ENCODE measurements around the gene PTPN7. TPM values are rescaled to one million over a fixed set of nuclear protein-coding genes. Genes with fewer than 3 reads are reported as not detected.
"Not testable (repeated sequence)": the region's sequence is repeated elsewhere in the genome, so short reads cannot be mapped to it uniquely, and the experiment has no call there.

PTPN7 gene
- total RNA-seq, 2 donors from 2014 or later: 1.8 to 4.7 TPM

DNA sequence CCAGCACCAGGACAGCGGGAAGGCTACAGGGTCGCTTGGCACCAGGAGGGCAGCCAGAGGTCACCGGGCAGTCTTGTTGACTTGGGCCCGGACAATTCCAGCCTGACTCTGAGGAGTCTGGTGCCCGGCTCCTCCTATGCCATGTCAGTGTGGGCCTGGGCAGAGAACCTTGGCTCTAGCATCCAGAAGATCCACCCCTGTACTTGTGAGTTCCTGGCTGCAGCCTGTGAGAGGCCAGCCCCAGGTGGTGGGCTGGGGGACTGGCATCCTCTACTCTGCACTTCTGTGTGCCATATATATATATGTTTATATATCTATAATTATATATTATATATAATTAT, 11.6 kb upstream of the PTPN7 start:
- intact Hi-C loops (cut with DNase I, micrococcal nuclease): no loop called here
- no peak for DNase-seq
- ATAC-seq: no peak

DNA sequence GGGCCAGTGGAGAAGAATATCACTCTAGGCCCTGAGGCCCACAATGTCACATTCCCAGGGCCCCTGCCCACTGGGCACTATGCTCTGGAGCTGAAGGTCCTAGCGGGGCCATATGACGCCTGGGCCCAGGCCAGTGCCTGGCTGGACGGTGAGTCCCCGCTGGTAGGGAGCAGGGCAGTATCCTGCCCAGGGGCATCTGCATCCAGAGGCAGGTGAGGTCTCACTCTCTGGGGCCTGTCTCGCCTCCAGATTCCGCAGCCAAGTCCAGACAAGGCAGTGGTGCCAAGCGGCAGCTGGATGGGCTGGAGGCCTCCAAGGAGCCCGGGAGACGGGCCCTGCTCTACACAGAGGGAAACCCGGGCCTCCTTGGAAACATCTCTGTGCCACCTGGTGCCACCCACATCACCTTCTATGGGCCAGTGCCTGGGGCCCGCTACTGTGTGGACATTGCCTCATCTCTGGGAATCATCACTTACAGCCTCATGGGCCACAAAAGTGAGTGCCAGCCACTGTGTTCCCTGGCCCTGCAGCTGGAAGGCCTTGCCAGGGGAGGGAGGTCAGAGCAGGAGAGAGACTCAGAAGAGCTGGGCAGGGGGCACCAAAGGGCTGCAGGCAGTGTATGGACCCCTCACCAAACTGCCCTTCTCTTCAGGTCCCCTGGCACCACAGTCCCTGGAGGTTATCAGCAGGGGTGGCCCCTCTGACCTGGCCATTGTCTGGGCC, 11.1 kb upstream of the PTPN7 start:
- ATAC-seq (no peak), DNase-seq (no peak)
- intact Hi-C loops (cut with DNase I, micrococcal nuclease): no loop called here

DNA sequence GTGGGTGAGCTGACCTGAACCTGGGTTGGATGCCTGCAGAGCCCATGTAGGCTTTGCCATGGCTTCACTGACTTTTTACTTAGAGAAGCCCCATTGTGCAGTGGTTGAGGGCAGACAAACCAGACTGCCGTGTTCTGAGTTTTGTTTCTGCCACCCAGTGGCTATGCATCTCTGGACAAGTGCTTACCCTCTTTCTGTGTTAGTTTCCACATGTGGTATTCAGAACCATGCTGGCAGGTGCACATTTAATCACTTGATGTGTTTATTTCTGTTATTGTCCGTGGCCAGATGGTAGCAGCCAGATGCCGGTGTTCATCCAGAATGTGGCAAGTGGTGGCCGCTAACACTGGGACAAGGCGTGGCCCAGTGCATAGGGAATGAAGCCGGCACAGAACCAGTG, 10.3 kb upstream of the PTPN7 start:
- no peak for DNase-seq
- no peak for ATAC-seq
- intact Hi-C loops (cut with DNase I, micrococcal nuclease): no loop called here

DNA sequence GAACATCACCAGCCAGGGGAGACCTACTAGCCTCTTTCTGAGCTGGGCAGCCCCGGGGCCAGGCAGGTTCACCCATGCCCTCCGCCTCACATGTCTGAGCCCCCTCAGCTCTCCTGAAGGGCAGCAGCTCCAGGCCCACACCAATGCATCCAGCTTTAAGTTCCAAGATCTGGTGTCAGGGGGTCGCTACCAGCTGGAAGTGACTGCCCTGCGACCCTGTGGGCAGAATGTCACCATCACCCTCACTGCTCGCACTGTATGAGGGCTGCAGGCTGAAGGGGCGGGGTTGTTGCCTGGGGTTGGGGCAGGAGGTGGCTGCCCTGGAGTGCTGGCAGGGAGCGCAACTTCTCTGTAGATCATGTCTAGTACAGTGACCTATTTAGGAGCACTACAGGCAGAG, 8.5 kb upstream of the PTPN7 start:
- ATAC-seq (no peak), DNase-seq (no peak)
- intact Hi-C loops (cut with DNase I, micrococcal nuclease): no loop called here

DNA sequence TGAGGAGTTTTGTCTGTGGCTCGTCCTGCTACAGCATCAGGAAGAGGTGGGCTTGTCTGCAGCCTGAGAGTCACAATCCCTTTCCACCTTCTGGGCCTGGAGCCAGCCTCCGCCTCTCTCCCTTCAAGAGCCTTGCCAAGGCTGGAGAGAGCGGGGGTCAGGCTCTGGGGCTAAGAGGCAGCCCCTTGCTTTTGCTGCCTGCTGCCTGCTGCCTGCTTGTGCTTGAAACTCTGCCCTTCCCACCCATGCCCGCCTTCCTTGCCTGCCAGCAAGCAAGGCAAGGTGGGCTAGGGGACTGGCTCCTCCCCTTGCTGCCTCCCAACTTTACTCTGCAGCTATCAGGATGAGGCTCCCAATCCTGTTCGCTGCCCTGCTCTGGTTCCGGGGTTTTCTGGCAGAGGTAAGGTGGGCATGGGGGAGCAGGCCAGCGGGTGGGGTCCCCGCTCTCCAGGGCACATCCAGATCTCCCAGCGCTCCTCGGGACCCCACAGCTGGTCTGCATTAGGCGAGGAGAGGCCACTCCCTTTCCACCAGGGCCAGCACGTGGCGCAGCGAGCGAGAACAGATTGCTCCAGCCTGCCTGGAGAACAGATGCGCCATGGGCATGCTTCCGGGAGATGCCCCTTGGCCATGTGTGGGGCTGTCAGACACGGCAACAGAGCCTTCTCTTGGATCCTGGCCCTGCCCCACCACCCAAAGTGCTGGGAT, 7.5 kb upstream of the PTPN7 start:
- peak; percentile 60 for ATAC-seq
- intact Hi-C loops (cut with DNase I, micrococcal nuclease): no loop called here
- DNase-seq: no peak

DNA sequence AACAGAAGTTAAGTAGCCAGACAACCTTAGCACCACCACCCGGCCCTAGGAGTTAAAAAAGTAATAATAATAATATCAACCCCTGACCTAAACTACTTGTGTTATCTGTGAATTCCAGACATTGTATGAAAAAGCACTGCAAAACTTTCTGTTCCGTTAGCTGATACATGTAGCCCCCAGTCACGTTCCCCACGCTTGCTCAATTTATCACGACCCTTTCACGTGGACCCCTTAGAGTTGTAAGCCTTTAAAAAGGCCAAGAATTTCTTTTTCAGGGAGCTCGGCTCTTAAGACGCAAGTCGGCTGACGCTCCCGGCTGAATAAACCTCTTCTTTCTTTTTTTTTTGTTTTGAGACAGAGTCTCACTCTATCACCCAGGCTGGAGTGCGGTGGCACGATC, 6.7 kb upstream of the PTPN7 start:
- DNase-seq; intact Hi-C loops (cut with DNase I, micrococcal nuclease); ATAC-seq: not testable (repeated sequence)

DNA sequence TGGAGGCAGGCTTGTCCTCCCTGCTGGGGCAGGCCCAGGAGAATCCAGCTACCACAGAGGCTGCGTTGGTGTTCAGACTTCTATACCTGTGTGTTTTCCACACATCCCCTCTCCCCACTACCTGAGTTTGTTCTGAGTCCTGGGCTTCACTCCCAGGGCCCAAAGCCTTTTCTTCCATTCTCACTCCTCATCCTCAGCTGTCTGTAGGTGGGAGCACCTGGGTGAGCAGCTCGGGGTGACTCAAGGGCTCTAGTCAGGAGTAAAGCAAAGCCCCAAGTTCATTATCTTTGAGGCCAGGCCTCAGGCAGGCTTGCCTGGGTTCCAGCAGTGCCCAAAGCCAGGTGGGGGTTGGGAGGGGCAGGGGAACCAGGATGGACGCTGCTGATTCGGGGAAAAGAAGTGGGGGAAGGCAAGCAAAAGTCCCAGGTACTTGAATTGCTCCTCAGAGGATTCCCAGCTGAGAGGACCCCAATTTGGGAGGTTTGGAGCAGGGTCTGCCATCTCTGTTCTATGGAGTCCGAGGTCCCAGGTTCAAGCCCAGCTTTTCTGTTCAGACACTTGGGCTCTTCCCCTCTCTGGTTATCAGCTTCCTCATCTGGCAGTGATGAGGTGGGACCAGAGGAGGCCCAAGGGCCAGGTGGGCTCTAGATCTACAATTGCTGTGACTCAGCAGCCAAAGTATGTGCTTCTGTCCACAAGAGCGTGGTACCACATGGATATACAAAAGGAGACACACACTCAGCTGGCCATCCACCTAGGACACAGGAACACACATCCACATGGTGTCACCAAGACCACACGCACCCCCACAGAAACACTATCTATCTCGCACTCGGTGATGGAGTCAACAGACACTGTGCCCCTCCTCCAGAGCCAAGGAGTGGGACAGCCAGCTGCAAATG, 5.8 kb upstream of the PTPN7 start:
- intact Hi-C loops (cut with DNase I, micrococcal nuclease): no loop called here
- DNase-seq (no peak), ATAC-seq (no peak)

DNA sequence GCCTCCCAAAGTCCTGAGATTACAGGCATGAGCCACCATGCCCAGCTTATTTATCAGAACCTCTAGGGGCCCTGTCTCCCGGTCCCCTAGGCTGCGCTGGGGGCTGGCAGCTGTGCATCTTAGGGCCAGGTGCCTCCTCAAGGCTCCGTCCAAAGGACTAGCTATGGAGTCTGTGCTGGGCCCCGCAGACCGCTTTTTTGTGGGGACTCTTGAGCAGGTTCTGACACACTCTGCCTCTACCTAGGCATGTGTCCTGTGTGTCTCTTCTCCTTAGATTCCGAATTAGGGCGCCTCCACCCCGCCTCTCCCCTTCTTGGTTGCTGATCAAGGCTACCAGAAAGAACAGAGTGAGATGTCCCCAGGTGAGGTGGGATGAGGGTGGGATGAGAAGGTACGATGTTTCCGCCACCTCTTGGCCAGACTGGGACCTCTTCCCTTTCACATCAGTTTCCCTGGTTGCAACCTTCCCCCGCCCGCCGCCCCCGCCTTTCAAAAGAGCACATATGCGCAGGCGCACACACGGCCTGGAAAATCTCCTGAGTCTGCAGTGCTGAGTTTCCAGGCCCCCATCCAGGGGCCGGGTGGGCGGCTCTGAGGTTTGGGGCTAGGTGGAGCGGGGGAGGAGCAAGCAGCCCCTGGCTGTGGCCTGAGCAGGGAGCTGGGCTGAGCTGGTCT, 5.0 kb upstream of the PTPN7 start:
- no peak for DNase-seq
- intact Hi-C loops (cut with DNase I, micrococcal nuclease): no loop called here
- ATAC-seq: no peak

DNA sequence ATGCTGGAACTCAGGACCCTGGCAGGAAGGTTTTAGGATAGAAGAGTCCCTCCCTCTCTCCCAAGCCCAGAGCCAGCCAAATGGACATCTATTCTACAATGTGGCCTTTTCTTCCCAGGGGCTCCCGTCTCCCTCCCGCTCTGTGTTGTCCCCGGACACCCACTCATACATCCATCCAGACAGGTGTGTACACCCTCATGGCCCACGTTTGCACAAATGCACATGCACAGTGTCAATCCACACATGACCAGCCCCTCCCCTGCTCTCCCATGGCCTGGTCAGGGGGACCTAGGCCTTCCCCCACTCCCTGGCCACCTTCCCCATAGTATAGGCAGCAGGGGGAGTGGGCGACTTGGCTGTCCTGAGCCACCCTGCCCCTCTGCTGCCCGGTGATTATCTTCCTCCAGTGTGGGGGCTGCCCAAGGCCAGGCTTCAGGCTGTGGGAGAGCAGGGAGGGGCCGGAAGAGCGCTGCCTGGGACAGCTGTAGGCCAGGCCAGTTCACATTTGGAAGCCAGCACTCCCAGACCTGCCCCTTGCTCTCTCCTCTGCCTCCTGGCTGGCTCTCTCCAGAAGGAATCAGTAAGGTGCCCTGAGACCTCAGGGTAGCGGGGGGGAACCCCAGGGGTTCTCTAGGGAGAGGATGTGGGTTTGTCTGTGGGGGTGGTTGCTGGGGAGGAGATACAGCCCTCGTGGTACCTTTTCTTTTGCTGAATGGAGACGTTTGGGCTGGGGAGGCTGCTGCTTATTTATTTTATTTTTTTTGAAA, 4.1 kb upstream of the PTPN7 start:
- DNase-seq (peak in 1 of 2 donors; percentile 33), ATAC-seq (no peak)
- intact Hi-C loops (cut with DNase I, micrococcal nuclease): no loop called here

DNA sequence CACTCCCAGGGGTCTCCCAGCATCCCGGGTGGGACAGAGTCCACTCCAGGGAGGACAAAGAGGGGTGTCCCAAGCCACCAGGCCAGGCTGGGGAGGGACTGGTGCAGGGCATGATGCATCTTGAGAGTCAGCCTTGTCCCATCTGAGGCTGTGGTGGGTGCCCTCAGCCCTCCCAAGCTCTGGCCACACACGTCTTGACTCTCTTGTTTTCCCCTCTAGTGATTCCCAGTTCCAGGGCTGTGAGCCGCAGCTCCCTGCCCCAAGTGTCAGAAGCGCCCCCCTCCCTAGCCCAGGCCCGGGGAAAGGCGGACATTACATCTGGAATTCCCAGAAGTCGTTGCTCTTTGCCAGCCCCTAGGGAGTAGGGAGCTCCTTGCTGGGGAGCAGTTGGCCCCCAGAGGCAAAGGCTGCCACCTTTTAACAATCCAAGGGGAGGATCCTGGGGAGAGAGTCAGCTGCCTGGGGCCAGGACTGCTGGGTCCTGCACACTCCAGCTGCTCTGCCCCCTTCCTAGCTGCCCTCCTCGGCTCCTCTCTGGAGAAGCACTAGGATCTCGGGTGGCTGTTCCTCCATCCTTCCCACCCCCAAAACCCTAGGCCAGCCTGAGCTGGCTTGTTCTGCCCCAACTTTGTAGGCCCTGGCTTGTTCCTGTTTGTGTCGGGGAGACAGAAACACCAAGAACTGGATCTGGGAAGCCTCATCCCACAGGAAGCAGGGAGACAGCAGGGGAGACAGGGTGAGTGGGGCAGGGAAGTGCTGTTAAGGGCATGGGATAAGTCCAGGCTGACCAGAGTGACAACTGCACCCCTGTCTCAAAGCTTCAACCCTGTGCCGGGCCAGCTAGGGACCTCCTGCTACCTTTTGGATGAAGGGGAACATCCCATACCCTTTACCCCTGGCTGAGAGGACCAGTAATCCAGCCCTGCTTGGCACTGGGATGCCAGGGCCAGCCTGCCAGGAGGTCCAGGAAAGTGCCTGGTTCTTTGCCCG, 3.2 kb upstream of the PTPN7 start:
- DNase-seq (no peak), ATAC-seq (no peak)
- intact Hi-C loops (cut with DNase I, micrococcal nuclease): no loop called here

DNA sequence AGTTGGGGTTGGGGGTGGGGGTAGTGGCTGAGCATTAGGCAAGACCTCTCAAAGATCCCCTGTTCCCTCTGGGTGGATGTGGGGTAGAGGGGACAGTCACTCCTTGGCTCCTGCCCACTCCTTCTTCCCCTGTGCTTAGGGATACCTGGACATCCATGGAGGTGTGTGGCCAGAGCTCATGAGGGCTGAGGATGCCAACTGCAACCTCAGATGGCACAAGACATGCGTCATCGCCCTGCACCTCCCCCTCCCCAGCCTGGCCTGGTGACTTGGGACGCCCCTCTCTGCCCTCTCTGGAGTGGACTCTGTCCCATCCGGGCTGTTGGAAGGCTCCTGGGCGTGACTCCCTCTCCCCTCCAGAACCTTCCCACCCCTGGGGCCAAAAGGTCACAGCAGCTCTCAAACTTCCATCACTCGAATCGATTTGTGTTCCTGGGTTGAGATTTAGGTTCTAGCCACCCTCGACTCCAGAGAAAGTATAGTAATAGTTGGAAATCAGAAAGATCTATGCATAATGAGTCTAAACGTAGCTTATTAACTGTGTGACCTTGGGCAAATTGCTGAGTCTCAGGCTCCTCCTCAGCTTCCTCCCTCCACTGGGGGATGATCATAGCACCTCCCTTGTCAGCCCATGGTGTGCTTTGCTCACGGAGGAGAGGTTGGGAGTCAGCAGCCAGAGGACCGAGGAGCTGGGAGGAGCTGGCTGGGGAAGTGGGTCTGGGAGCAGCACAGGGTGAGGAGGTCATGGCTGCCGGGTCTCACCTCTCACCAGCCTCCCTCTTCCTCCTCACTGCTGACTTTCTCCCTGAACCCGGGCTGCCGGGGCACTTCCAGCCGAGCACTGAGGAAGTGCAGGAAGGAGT, 2.2 kb upstream of the PTPN7 start:
- ATAC-seq: no peak
- no peak for DNase-seq
- intact Hi-C loops (cut with DNase I, micrococcal nuclease): no loop called here

DNA sequence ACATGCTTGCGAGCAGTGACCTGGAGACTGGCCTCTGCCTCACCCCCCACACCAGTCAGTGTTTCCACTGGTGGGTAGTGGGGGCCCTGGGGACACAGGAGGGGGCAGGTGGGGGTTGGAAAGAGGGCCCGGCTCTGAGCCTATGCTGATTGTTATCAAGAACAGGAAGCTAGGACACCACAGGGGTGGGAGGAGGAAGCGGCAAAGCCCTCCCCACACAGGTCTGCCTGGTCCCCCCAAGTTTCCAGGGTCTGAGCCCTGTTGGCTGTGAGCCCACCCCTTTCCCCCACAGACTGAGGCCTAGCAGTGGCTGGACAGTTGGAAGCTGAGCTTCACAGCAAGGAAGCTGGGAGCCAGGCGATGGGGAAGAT, 1.6 kb upstream of the PTPN7 start:
- DNase-seq: no peak
- intact Hi-C loops (cut with DNase I, micrococcal nuclease): no loop called here

DNA sequence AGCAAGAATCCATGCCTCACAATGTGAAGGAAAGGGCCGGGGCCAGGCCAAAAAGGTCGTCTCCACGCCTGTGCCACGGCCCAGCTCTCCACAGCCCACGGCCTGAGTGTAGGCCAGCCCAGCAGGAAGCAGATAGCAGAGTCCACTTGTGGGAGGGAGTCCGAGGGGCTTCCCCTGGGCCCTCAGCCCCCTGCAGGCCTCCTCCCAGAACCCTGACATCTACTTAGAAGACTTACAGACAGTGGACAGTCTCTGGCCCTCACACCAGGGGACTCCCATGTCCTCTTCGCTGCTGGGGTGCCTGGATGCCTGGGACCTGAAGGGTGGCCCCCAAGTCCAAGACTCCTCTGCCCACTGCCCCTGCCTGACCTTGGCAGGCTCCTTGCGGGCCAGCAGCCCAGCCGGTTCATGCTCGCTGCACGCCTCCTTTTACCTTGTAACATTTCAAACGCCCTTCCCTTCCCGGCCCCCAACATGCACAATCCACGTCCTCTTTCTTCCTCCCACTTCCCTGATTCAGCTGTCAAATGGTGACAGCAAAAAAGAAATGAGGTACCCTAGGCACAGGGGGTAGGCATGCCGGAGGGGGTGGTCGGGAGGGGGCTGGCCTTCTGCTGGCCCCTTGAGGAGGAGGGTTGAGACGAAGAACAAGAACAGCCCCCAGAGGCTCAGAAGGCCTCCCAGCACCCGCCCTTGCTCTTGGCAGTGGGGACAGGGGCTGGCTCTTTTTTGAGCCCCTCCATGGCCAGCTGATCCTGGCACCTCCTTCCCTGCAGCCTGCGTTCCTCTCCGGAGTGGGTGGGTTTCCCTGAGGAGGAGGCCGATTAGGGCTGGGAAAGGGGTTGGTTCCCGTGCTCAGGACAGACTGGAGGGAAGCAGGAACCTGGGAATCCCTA, 997 bp upstream of the PTPN7 start:
- intact Hi-C loops (cut with DNase I, micrococcal nuclease): no loop called here
- ATAC-seq (no peak), DNase-seq (no peak)

More for the DNA sequence above, 1.6 kb upstream of the PTPN7 start:
- ATAC-seq: peak; percentile 19

DNA sequence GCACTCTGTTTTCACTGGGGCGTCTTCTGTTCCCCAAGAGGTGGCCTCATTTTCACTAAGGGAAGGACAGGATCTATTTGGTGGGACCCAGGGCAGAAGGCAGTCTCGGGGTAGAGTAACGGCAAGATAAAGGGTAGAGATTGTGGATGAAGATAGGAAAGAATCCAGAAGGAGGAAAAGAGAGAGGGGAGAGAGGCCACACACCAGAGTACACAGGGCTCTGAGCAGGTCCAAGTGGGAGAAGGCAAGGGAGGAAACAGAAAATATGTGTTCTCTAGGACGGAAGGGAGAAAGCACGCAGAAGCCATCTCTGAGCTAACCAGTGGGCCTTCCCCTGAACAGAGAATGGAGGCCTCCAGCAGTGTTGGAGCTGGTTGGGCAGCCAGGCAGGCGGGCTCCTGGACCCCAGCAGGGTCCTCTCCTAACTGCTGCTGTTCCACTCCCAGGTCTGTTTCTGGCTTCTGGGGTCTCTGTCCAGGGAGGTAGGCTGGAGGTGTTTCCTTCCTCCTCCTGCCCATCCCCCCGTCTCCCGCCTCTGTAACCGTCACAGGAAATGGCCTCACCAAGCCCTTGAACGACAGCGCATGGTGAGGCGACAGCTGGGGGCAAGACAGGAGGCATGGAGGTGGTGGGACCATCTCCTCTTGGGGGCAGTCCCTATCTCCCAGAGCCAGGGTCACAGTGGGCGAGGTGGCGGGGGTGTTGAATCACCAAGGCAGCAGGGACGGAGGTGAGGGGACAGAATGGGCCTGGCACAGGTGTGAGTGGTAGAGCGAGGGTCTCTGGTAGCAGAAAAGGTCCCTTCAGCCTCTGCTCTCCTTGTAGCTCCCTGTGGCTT, 649 bp downstream of the PTPN7 start:
- ATAC-seq: no peak
- intact Hi-C loops (cut with DNase I, micrococcal nuclease): no loop called here
- peak in 1 of 2 donors; percentile 69 for DNase-seq

Measured in left colon (tissue), 2 donors.